Measurements from ENCODE around the gene CDK8.
A peak's percentile ranks its signal among the peaks of the same experiment; 100 is the strongest.
"Not testable (repeated sequence)": the region's sequence is repeated elsewhere in the genome, so short reads cannot be mapped to it uniquely, and the experiment has no call there.

The CDK8 gene

DNA sequence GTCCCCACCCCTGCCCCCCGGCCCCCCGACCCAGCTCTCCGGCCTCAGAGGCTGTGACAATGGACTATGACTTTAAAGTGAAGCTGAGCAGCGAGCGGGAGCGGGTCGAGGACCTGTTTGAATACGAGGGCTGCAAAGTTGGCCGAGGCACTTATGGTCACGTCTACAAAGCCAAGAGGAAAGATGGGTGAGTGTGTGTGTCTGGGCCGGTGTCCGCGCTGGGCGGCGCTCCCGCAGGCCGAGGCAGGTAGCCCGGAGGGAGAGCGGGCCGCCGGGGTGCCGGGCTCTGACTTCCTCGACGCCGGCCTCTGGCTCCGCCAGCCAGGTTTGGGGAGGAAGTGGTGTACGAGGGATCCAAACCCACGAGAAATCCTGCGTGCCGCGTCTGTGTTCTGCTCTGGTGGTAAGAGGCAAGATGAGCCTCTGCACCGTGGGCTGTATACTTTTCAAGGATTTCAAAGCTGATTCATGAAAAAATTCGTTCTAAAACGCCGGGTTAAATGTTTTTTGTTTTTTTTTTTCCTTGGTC, 718 bp downstream of the CDK8 start:
- DNase-seq, result peak; percentile 42 to 57

GRCh38 chr13:26255115-26255514, 1.2 kb downstream of the CDK8 start:
- no peak for DNase-seq

DNA sequence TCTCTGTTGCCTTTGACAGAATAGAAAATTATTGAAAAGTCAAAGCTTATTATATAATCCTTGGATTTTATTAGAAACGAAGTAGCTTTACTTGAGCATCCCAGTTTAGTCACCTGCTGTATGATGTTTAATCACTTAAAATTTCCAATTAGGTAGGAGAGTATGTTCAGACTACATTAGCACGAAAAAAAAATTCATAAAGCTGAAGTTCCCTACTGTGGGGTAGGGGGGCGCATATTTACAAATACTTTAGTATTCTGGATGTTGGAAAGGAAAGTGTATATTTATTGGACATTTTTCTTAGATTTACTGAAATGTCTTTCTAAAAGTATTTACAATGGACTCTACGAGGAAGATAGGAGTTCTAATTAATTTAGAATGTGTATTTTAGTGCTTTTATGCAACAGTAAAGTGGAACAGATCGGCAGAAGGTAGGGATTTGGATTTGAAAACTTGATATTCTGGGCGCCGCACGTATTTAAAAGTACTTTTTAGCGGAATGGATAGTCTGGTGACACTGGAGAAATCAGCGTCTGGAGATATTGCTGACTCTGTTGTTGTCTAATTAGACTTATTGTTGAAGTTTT, 1.9 kb downstream of the CDK8 start:
- no peak for DNase-seq

DNA sequence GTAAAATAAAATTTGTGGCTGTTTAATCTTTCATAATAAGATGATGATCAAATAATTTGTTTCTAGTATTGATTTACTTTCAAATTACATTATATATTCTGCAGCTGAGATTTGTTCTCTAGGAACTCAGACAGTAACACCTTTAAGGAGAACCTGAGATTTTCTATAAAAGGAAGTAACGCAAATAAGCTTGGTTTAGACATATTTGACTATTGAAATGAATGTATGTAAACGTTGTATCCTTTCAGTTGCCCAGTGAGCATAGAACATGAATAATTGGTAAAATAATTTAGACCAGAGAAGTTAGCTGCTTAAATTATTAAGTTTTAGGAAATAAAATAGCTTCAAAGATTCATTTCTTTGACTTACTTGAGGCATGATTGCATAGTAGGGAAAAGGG, 3.1 kb downstream of the CDK8 start:
- no peak for DNase-seq

DNA sequence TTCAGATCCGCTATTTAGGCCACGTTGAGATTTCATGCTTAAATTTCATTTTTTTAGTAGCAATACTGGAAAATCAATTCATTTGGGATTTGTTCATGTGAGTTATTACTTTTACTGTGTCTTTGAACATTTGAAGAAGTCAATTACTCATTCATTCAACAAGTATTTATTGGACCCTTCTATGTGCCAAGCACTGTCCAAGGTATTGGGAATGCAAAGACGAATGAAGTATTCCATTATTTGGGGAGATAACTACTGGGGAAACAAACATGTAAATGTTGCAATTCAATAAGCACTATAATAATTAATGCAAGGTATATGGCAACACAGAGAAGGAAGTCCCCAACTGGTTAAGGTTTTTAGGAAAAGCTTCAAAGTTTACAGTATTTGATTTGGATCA, 5.7 kb downstream of the CDK8 start:
- DNase-seq, result no peak

GRCh38 chr13:26262156-26262555, 8.2 kb downstream of the CDK8 start:
- DNase-seq, result no peak

DNA sequence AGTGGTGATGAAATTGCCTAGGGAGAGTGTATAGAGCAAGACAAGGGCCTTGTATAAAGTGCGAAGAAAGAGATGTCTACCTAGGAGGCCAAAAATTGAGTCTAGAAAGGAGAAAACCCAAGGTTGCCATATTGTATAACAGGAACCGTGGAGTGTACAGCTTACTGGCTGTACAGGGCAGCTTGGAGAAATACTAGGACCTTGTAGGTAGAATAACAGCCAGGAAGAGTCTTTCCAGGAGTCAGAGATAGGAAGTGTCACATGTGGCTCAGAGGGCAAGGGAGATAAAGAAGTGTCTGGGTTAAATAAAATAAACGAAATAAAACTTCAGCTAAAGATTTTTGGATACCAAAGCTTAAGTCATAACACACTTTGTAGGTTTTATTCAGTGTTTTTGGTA, 12.4 kb downstream of the CDK8 start:
- no peak for DNase-seq

GRCh38 chr13:26270707-26271106, 16.8 kb downstream of the CDK8 start:
- no peak for DNase-seq

DNA sequence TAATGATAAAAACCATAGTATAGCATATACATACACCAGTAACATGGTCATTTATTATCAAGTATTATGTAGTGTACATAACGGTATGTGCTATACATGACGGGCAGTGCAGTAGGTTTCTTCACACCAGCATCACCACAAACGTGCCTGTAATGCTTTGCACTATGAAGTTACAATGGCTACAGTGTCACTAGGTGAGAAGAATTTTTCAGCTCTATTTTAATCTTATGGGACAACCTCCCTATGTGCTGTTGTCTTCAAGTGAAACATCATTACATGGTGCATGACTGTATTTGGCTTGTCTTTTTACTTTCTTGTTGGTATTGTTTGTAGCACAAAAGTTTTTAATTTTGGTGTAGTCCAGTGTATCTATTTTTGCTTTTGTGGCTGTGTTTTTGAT, 18.7 kb downstream of the CDK8 start:
- no peak for DNase-seq

- no peak for DNase-seq
Observed at GRCh38 chr13:26280295-26280694, 26.4 kb downstream of the CDK8 start.

DNA sequence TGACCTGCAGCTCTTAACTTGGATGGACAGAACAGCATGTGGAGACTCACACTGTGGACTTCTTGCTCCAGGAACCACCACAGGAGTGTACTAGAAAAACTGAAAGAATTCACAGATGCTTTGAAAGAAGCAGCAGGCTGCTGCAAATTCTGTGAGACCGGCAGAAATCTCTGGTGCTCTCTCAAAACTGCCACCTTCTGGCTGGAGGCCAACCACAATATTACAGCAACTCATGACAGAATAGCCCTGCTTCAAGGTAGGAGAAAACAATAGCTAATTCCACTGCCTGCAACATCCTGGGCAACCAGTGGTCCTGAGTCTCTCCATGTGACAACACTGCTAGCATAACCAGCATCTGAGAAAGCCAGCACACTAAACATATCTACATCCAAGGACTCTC, 26.9 kb downstream of the CDK8 start:
- no peak for DNase-seq

DNA sequence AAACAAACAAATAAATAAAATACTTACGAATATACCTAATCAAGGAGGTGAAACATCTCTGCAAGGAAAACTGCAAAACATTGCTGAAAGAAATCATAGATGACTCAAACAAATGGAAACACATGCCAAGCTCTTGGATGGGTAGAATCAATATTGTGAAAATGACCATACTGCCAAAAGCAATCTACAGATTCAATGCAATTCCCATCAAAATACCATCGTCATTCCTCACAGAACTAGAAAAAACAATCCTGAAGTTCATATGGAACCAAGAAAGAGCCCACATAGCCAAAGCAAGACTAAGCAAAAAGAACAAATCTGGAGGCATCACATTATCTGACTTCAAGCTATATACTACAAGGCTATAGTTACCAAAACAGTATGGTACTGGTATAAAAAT, 32.0 kb downstream of the CDK8 start:
- DNase-seq, result not testable (repeated sequence)

- DNase-seq, result not testable (repeated sequence)
Observed at GRCh38 chr13:26288838-26289237, 34.9 kb downstream of the CDK8 start.

- no peak for DNase-seq
Observed at GRCh38 chr13:26295812-26296211, 41.9 kb downstream of the CDK8 start.

GRCh38 chr13:26299168-26299750, 45.3 kb downstream of the CDK8 start:
- no peak for DNase-seq

- DNase-seq, result peak; percentile 6 to 8
Observed at GRCh38 chr13:26300140-26300539, 46.2 kb downstream of the CDK8 start.

- no peak for DNase-seq
Observed at GRCh38 chr13:26305676-26306075, 51.7 kb downstream of the CDK8 start.

- DNase-seq, result no peak
Observed at GRCh38 chr13:26307701-26308100, 53.8 kb downstream of the CDK8 start.

GRCh38 chr13:26308250-26308649, 54.3 kb downstream of the CDK8 start:
- no peak for DNase-seq

DNA sequence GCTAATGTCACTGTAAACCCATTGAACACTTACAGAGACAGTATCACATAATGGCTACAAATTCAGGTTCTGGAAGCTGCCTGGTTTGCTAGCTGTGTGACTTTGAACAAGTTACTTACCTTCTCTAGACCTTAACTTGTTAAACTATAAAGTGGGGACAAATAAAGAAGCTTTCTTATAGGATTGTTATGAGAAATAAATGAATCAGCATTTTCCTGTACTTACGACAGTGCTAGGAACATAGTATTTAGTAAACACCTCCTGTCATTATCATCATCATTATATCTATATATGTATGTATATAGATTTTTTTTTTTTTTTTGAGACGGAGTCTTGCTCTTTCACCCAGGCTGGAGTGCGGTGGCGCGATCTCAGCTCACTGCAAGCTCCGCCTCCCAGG, 54.9 kb downstream of the CDK8 start:
- DNase-seq, result no peak

DNA sequence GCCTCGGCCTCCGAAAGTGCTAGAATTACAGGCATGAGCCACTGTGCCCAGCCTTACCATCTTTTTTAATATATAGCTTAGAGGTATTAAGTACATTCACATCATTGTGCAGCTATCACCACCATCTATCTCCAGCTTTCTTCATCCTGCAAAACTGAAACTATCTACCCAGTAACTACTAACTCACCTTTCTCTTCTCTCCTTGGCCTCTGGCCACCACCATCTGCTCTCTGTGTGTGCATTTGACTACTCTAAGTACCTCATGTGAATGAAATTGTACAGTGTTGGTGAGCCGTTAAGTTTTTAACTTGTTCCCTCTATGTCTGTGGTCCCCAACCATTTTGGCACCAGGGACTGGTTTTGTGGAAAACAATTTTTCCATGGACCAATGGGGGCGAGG, 56.1 kb downstream of the CDK8 start:
- no peak for DNase-seq

GRCh38 chr13:26310470-26310869, 56.5 kb downstream of the CDK8 start:
- DNase-seq, result no peak

DNA sequence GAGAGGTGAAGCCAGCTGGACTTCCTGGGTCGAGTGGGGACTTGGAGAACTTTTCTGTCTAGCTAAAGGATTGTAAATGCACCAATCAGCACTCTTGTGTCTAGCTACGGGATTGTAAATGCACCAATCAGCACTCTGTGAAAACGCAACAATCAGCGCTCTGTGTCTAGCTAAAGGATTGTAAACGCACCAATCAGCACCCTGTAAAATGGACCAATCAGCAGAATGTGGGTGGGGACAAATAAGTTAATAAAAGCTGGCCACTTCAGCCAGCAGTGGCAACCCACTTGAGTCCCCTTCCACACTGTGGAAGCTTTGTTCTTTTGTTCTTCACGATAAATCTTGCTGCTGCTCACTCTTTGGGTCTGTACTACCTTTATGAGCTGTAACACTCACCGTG, 58.1 kb downstream of the CDK8 start:
- DNase-seq, result not testable (repeated sequence)

DNA sequence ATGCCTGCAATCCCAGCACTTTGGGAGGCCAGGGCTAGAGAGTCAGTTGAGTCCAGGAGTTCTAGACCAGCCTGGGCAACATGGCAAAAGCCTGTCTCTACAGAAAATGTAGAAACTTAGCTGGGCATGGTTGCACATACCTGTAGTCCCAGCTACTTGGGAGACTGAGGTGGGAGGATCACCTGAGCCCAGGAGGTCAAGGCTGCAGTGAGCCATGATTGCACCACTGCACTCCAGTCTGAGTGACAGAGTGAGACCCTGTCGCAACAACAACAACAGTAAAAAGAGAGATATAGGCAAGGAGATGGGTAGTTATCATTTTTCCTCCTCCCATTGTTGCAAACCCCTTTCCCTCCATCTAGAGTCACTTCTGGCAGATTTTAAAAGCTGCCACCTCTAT, 62.2 kb downstream of the CDK8 start:
- not testable (repeated sequence) for DNase-seq

DNA sequence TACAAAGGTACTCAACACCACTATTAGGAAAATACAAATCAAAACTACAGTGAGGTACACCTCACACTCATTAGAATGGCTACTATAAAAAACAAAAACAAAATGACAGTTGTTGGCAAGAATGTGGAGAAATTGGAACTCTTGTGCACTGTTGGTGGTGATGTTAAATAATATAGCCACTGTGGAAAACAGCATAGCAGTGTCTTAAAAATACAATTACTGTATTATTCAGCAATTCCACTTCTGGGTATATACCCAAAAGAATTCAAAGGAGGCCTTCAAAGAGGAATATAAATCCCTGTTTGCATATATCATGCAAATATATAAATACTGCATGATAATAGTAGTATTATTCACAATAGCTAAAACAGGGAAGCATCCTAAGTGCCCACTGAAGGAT, 66.8 kb downstream of the CDK8 start:
- no peak for DNase-seq

All from activated CD4-positive, alpha-beta T cell treated with anti-CD3 and anti-CD28 coated beads for 4 hours (primary cell).